Measurements from ENCODE around the gene ZSWIM6. TPM values are rescaled to one million over a fixed set of nuclear protein-coding genes. Genes with fewer than 3 reads are reported as not detected.

ZSWIM6 gene
- total RNA-seq, 1 donor from 2014 or later: 20.3 TPM

- H3K27me3 Mint-ChIP-seq (ENCODE audit: low read depth): no peaks in the 10 kb centered on the region
Observed at GRCh38 chr5:61491861-61492260, 159.8 kb downstream of the ZSWIM6 start.

GRCh38 chr5:61493973-61494372 lies 161.9 kb downstream of the ZSWIM6 start:
- TF ChIP-seq CTCF (IDR thresholded peaks at IDR 0.05): no peak
- Mint-ChIP-seq H3K27me3 (ENCODE audit: low read depth) (no peaks in the 10 kb centered on the region), H3K9me3 (ENCODE audit: low read depth) (no peaks in the 10 kb centered on the region), H3K27ac (ENCODE audit: unreplicated experiment) (no peak overlapping the region), H3K4me3 (ENCODE audit: unreplicated experiment) (no peak overlapping the region), H3K36me3 (ENCODE audit: low read depth) (peaks cover 8% of the 10 kb centered on the region), H3K4me1 (ENCODE audit: low read depth) (no peaks in the 10 kb centered on the region)
- no peak for DNase-seq (ENCODE audit: low spot score)

More at GRCh38 chr5:61491861-61492260, 159.8 kb downstream of the ZSWIM6 start:
- TF ChIP-seq CTCF (IDR thresholded peaks at IDR 0.05): no peak
- no peaks in the 10 kb centered on the region for H3K9me3 Mint-ChIP-seq (ENCODE audit: low read depth)
- no peak overlapping the region for H3K4me3 Mint-ChIP-seq (ENCODE audit: unreplicated experiment)
- DNase-seq (ENCODE audit: low spot score): no peak
- H3K36me3 Mint-ChIP-seq (ENCODE audit: low read depth): peaks cover 9% of the 10 kb centered on the region
- peaks cover 4% of the 10 kb centered on the region for H3K4me1 Mint-ChIP-seq (ENCODE audit: low read depth)
- H3K27ac Mint-ChIP-seq (ENCODE audit: unreplicated experiment): no peak overlapping the region

GRCh38 chr5:61496446-61496845 lies 164.4 kb downstream of the ZSWIM6 start:
- no peaks in the 10 kb centered on the region for H3K4me1 Mint-ChIP-seq (ENCODE audit: low read depth)
- no peak overlapping the region for H3K4me3 Mint-ChIP-seq (ENCODE audit: unreplicated experiment)
- no peaks in the 10 kb centered on the region for H3K27me3 Mint-ChIP-seq (ENCODE audit: low read depth)
- H3K27ac Mint-ChIP-seq (ENCODE audit: unreplicated experiment): no peak overlapping the region
- DNase-seq (ENCODE audit: low spot score): no peak
- no peak for TF ChIP-seq CTCF (IDR thresholded peaks at IDR 0.05)
- no peaks in the 10 kb centered on the region for H3K9me3 Mint-ChIP-seq (ENCODE audit: low read depth)
- H3K36me3 Mint-ChIP-seq (ENCODE audit: low read depth): peaks cover 6% of the 10 kb centered on the region

GRCh38 chr5:61496860-61497259 lies 164.8 kb downstream of the ZSWIM6 start:
- Mint-ChIP-seq H3K4me3 (ENCODE audit: unreplicated experiment) (no peak overlapping the region), H3K36me3 (ENCODE audit: low read depth) (peaks cover 6% of the 10 kb centered on the region), H3K27ac (ENCODE audit: unreplicated experiment) (no peak overlapping the region), H3K4me1 (ENCODE audit: low read depth) (no peaks in the 10 kb centered on the region), H3K27me3 (ENCODE audit: low read depth) (no peaks in the 10 kb centered on the region), H3K9me3 (ENCODE audit: low read depth) (no peaks in the 10 kb centered on the region)
- TF ChIP-seq CTCF (IDR thresholded peaks at IDR 0.05): no peak
- DNase-seq (ENCODE audit: low spot score): no peak

GRCh38 chr5:61498121-61498520 lies 166.1 kb downstream of the ZSWIM6 start:
- peaks cover under 1% of the 10 kb centered on the region for H3K4me1 Mint-ChIP-seq (ENCODE audit: low read depth)
- no peaks in the 10 kb centered on the region for H3K27me3 Mint-ChIP-seq (ENCODE audit: low read depth)
- H3K9me3 Mint-ChIP-seq (ENCODE audit: low read depth): no peaks in the 10 kb centered on the region

More at GRCh38 chr5:61498121-61498520, 166.1 kb downstream of the ZSWIM6 start:
- no peak overlapping the region for H3K27ac Mint-ChIP-seq (ENCODE audit: unreplicated experiment)
- no peak for DNase-seq (ENCODE audit: low spot score)
- H3K36me3 Mint-ChIP-seq (ENCODE audit: low read depth): peaks cover 6% of the 10 kb centered on the region
- TF ChIP-seq CTCF (IDR thresholded peaks at IDR 0.05): no peak
- no peak overlapping the region for H3K4me3 Mint-ChIP-seq (ENCODE audit: unreplicated experiment)

Measured in chondrocyte (in vitro differentiated cells).